IPS DF 4.7 (cell line): ENCODE data around the gene PHF1.

ENCODE experiments used
- DNase-seq: peaks from one replicate; pipeline ENCODE4 v3.0.0-alpha.2; 2013; ENCODE audit warnings: low spot score; ENCODE audit errors: extremely low read depth

PHF1 gene

DNA sequence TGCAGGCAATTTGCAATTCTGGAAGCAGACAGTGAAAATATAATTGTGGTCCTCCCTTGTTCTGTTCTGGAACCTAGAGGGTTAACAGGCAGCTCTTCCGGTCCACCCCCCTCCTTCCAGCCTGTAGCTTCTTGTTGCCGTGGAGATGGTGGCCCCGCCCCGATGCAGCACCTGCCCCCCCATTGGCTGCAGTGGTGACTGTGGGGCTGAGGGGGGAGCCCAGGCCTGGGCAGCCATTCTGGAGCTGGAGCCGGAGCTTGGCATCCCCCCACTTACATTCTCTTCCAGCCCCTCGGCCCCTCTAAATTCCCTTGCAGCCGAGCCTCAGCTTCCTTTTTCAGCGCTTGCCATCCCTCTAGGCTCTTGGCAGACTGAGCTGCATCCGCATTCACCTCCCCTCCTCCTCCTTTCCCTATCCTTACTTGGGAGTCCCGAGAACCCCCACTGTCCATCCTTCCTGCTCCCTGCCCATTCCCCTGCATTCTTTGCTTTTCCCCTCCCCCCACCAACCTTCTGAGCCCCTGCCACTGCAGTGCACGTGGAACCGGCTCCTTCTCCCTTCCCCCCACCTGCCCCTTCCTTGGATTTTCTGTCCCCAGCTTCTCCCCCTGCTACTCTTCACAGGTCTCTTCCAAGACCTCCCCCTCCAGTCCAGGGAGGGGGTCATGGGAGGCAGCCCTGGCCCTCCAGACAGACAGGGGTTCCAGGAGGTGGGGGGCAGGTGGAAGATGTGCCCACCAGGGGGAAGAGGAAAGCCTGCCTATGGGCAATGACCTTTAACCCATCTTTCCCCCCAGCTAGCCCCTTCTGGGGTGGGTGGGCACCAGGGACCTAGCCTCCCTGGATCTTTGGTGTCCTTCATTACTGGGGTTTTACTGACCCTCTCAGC, 20.4 kb downstream of the PHF1 start:
- DNase-seq: no peak

DNA sequence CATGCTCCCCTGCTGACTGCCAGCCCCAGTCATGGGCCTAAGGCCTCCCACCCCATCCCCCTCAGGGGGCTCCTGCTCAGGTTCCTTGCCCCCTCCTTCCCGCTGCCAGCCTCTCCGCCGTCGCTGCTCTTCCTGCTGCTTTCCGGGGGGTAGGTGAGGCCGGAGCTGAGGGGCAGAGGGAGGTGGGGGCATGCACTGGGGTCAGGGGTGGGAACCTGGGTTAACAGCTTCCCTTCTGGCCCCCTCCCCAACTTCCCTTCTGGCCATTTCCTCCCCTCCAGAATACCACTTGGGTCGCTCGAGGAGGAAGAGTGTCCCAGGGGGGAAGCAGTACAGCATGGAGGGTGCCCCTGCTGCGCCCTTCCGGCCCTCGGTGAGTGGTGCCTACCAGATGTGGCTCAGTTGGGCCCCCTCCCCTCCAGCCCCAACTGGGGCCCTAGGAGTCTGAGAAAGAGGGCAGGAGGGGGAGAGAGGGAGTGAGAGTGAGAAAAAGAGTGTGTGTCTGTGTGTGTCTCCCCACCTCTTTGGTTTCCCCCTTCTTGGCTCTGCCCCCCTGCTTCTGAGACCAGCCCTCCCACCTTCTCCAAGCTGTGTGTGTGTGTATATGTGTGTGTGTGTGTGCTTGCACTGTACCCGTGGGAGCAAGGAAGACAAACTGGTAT, 21.2 kb downstream of the PHF1 start:
- DNase-seq: no peak

DNA sequence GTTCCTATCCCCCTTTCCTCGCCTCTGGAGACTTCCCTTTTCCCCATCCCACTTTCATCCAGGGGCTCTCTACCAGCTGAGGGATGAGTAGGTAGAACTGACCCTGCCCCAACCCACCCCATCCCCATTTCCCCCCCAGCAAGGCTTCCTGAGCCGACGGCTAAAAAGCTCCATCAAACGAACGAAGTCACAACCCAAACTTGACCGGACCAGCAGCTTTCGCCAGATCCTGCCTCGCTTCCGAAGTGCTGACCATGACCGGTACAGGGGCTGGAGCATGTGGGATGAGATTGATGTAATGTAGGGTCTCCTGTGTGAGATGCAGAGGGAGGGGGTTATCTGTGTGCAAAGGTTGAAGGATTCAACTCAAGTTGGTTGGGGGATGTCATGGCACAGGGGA, 21.7 kb downstream of the PHF1 start:
- no peak for DNase-seq

DNA sequence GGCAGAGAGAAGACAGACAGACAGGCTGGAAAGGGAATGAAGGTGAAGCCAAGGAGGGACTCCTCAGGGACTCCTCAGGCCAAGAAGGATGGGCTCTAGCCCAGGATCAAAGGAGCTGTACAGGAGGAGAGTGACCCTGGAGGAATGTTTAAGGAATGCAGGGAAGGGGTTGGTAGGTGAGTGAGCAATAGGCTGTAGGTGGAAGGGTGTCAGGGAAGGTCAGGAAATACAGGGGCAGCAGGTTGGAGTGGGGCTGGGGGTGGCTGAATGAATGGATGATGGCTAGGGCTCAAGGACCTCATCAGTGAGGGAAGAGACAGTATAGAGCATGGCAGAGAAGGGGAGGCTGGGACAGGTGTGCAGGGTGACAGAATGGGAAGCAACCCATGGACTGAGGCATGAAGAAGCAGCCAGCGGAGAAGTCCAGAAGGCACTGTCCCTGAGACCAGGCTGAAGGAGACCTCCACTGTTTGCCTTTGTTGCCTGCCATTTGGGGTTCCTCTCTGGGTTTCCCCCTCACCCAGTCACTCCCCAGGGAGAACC, 22.3 kb downstream of the PHF1 start:
- no peak for DNase-seq

DNA sequence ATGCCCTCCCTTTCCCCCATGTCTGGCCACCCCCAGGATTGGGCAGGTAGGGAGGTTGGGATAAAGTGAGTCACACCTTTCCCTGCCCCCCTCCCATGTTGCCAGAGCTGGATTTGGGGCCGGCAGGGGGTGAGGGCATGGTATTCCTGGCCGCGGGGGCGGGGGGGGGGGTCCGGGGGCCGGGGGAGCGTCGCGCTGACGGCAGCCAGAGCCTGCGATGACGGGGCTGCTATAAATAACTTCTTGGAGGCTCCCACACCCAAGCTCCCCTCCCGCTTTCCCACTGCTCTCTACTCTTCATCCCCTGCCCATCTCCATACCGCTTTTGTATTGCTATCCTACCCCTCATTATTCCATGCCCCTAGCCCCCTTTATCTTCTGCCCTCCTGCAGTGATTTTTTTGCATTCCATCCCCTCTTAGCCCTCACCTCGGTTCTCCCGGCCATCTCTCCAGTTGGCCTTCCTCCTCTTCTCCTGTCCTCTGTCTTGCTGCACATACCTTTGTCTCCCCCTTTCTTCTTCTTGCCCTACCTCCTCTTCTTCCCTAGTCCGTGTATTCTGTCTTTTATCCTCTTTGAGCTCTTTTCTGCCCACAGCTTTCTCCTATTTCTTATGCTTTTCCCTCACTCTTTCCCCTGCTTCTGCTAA, 22.9 kb downstream of the PHF1 start:
- no peak for DNase-seq

DNA sequence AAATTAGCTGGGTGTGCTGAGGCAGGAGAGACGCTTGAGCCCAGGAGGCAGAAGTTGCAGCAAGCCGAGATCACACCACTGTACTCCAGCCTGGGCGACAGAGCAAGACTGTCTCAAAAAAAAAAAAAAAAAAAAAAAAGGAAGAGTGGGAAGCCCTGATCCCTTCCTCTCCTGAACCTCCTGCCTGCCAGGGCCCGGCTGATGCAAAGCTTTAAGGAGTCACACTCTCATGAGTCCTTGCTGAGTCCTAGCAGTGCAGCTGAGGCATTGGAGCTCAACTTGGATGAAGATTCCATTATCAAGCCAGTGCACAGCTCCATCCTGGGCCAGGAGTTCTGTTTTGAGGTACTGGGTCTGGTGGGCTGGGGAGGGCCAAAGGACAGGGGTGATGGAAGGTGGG, 24.1 kb downstream of the PHF1 start:
- DNase-seq: no peak

DNA sequence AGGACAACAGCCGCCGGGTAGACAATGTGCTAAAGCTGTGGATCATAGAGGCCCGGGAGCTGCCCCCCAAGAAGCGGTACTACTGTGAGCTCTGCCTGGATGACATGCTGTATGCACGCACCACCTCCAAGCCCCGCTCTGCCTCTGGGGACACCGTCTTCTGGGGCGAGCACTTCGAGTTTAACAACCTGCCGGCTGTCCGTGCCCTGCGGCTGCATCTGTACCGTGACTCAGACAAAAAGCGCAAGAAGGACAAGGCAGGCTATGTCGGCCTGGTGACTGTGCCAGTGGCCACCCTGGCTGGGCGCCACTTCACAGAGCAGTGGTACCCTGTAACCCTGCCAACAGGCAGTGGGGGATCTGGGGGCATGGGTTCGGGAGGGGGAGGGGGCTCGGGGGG, 26.9 kb downstream of the PHF1 start:
- no peak for DNase-seq

DNA sequence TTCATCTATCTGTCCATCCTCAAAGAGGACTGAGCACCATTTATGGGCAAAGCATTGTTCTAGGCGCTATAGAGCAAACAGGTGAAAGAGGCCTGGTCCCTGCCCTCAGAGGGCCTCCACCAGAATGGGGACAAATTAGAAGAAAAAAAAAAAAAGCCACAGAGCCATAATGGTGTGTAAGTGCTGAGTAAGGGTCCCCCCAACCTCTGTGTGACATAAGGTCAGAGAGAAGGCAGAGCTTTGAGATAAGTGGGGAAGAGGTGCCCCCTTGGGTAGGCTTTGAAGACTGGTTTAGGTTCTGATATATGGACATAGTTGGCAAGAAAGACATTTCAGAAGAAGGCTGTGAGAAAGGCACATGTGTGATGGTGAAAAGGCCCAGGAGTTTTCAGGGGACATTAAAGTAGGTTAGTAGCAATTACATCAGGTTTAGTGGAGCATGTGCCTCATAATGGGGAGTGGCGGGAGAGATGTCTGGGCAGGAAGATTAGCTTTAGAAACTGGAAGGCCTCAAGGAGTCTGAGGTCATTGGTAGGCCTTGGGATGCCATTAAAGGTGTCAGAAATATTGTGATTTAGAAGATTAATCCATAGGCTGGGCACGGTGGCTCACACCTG, 28.3 kb downstream of the PHF1 start:
- DNase-seq: no peak

DNA sequence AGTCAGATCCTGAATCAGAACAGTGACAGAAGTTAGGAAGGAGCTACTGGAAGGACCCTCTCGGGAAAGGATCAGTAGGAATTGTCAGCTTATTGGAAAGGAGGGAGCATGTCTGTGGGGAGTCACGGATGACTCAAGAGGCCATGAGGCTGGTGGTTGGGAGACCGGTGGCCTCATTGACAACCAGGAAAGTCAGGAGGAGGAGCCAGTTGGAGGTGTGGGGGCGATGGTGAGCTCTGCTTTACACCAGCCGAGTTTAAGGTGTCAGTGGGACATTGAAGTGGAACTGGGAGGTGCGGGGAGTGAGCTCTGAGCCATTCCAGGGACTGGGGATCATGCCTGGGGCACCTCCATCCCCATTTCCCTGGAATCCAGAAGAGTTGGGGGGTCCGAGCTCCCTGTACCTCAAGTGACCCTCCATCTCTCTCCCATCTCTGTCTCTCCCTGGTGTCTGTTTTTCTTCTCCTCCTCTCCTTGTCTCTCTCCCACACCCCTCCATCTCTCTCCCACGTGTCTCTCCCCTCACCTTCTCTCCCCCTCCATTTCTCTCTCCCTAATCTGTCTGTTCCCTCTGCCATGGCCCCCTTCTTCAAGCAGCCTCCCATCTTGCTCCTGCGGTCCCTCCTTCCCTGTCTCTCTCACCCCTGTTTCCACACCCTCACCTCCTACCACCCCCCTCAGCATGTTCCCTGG, 29.3 kb downstream of the PHF1 start:
- DNase-seq: no peak

DNA sequence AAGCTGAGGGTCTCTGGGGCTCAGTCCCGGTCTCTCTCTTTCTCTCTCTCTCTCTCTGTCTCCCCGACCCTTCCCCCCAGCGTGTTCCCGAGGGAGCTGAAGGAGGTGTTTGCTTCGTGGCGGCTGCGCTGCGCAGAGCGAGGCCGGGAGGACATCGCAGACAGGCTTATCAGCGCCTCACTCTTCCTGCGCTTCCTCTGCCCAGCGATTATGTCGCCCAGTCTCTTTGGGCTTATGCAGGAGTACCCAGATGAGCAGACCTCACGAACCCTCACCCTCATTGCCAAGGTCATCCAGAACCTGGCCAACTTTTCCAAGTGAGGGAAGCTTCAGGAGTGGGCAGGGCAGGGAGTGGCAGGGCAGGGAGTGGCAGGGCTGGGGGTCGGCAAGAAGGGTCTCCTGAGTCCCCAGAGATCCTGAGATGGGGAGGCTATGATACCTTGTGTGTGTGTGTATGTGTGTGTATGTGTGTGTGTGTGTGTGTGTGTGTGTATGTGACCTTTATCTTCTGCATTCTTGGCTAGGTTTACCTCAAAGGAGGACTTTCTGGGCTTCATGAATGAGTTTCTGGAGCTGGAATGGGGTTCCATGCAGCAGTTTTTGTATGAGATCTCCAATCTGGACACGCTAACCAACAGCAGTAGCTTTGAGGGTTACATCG, 30.0 kb downstream of the PHF1 start:
- DNase-seq: no peak

DNA sequence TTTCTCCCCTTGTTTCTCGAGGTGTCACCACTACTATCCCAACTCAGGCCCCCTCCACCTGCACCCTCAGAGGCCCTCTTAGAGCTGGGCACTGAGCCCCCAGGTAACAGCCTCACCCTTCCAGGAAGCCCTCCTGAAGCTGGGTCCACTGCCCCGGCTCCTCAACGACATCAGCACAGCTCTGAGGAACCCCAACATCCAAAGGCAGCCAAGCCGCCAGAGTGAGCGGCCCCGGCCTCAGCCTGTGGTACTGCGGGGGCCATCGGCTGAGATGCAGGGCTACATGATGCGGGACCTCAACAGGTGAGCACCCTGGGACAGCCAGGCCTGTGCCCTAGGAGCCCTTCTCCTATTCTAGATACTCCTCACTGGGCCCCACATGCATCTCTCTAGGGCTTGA, 30.6 kb downstream of the PHF1 start:
- DNase-seq: no peak

DNA sequence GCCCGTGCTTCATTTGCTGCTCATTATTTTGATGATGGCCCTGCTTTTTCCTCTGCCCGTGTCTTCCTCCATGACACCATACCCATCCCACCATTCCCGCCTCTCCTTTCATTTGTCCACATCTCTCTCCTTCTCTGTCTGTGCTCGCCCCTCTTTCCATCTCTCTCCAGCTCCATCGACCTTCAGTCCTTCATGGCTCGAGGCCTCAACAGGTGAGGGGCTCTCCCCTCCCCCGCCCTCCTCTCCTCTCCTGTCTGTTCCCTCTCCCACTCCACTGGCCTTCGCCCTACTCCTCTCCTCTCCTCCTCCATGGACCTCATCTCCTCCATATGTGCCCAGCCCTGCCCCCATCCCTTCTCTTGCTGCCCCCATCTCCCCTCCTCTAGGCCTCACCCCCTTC, 31.5 kb downstream of the PHF1 start:
- no peak for DNase-seq

DNA sequence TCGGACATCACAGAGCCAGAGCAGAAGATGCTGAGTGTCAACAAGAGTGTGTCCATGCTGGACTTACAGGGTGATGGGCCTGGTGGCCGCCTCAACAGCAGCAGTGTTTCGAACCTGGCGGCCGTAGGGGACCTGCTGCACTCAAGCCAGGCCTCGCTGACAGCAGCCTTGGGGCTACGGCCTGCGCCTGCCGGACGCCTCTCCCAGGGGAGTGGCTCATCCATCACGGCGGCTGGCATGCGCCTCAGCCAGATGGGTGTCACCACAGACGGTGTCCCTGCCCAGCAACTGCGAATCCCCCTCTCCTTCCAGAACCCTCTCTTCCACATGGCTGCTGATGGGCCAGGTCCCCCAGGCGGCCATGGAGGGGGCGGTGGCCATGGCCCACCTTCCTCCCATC, 32.2 kb downstream of the PHF1 start:
- DNase-seq: no peak

DNA sequence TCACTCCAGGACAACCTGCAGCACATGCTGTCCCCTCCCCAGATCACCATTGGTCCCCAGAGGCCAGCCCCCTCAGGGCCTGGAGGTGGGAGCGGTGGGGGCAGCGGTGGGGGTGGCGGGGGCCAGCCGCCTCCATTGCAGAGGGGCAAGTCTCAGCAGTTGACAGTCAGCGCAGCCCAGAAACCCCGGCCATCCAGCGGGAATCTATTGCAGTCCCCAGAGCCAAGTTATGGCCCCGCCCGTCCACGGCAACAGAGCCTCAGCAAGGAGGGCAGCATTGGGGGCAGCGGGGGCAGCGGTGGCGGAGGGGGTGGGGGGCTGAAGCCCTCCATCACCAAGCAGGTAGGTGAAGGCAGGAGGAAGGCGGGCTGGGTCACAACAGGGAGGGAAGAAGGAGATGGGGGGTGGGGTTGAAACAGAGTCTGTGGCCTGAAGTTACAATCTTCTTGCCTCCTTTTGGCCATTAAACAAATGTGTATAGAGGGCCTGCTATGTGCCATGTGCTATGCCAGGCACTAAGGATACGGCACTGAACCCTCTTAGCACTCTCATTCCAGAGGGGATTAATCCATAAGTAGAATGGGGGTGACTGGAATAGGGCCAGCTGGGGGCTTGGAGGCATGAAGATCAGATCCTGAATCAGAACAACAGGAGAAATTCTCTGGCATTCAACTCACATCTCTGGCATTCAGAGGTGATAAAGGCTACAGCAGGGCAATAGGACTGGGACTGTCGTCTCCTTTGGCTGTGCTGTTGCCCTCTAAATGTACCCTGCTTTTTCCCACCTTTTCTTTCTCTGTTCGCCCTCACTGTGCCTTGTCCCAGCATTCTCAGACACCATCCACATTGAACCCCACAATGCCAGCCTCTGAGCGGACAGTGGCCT, 33.0 kb downstream of the PHF1 start:
- no peak for DNase-seq

DNA sequence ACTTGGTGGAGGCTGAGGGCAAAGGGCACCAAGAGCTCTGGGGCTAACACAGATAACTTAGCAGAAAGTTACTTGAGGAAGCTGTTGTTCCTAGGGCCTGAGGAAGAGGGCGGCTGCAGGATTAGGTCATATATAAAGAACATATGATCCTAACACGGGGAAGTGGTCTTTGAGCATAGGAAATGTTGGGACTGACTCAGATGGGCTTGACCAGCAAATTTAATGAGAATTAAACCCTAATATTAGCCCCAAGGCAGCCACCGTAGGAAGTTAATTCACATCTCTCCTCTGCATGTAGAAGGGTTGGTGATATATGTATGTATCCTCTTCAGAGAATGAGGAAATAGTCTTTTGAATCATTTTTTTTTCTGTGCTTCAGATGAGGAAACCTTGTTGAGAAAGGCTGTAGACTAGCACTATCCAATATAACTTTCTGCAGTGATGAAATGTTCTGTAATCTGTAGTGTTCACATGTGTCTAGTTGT, 34.3 kb downstream of the PHF1 start:
- no peak for DNase-seq

DNA sequence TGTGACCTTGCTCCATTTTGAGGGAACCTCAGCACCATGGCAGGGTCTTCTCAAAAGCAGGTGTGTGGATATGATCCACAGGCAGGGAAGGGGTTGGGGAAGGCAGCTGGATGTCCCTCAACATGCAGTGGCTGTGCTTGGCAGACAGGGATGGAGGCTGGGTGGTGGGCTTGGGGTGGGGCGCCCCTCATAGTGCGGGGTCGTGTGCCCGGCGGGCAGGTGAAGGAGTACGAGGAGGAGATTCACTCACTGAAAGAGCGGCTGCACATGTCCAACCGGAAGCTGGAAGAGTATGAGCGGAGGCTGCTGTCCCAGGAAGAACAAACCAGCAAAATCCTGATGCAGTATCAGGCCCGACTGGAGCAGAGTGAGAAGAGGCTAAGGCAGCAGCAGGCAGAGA, 35.5 kb downstream of the PHF1 start:
- no peak for DNase-seq

DNA sequence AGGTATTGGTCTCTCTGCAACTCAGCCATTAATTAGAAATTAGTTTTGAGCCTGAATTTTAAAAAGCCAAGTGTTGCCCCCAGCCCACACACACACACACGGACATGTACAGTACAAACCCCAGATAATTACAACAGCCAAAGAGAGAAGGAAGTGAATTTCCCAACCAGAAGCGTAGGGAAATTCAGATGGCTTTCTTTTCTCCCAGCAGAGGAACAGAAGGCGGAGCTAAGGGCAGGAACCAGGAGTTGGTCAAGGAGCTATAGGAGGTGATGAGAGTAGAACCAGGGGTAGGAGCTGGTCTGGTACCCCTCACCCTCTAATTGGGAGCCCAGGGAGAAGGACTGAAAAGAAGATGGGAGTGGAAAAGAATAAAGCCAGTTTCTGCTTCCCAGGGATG, 39.6 kb downstream of the PHF1 start:
- DNase-seq: no peak

DNA sequence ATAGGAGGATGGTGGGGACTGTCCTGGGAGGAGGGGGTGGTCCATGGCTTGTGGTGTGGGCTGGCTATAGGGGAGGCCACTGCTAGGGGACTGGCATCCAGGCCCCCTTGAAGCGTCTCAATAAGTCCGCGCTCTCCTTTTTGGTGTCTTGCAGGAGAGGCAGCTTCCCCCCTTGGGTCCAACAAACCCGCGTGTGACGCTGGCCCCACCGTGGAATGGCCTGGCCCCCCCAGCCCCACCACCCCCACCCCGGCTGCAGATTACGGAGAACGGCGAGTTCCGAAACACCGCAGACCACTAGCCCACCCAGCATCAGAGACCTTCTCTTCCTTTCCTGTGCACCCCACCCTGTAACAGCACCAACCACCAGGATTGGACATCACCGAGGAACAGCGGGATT, 40.8 kb downstream of the PHF1 start:
- DNase-seq: no peak

DNA sequence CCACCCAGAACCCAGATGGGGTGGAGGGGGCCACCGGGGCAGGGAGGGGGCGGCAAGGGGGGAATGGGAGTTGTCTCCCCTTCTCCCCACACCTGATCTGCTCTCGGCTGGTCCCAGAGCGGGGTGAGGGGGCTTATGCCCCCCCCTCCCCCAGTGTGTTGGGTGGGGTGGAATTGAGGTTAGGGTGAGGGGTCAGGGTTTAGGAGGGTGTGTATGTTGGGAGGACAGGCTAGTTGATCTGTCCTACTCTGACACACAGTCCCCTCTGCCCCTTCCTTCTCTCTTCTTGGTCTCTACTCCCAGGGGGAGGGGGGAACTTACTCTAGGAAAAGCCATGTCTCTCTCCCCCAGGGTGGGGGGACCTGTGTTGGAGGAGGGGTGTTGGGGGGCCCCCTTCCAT, 41.7 kb downstream of the PHF1 start:
- DNase-seq: no peak
